COLO668 (cell line): ENCODE data around the gene OR8B8.
"Not testable (repeated sequence)": the region's sequence is repeated elsewhere in the genome, so short reads cannot be mapped to it uniquely, and the experiment has no call there.

Source experiments
- DNase-seq: peaks from one replicate; lab custom pipeline; 2025; ENCODE audit not compliant: unreplicated experiment; lab: John Stamatoyannopoulos, UW

The OR8B8 gene

DNA sequence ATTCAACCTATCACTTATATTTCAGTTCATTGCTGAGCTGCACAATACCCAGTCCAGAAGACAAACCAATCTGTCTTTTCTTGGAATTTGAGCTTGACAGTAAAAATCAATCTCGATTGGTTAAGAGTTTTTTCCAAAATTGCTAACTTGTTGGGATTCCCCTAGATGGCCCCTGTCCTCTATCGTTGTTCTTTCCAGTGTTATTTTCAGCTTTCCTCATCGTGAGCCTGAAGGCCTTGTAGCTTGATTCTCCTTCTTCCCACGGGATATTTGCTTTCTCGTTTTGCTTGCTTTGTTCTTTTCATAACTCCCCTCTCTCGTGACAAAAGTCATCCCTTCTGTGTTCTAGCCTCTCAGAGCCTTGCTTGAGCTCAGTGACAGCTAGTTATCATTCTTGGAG is 3.1 kb downstream of the OR8B8 start:
- DNase-seq: no peak

DNA sequence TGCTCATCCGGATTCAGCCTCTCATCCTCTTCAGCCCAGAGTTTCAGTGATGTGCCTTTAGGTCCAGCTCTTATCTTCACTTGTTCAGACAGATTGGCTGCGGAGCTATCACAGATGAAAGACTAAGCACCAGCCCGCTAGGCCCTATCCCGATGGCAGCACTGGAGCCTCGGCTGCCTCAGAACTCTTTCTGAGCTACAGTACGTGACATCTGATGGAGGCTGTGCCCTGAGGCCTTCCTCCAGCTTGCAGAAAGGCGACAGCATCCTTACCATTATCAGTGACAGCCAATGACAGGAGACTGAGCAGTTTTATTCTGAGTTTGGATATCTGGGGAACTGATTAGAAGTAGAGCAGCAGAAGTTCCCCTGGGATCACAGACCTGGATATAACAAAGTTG is 4.0 kb downstream of the OR8B8 start:
- DNase-seq: no peak

DNA sequence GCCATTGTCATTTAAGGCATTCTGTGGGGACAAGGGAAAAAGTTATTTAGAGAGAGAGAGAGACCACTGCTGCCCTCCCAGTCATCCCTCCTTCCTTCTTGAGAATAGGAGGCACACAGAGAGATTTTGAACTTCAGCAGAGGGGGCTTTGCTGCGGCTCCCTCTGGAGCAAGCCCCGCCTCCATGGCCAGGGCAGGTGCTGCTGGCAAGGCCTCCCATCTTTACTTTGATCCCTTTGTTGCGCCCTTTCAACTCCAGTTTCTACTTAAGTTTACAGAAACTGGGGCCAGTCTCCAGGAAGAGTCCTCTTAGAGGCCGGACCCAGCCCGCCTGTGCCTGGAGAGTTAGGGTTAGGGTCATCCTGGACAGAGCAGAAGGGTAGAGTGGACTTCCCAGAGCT is 4.4 kb downstream of the OR8B8 start:
- DNase-seq: no peak

DNA sequence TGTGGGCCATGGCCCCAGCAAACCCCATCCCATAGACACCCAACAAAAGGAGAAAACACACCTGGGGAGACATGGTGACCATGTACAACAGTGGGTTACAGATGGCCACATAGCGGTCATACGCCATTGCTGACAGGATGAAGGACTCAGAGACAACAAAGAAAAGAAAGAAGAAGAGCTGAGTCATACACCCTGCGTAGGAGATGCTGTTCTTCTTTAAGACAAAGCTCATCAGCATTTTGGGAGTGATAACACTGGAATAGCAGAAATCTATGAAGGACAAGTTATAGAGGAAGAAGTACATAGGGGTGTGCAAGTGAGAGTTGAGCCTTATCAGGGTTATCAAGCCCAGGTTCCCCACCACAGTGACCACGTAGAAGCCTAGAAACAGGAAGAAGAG is 4.9 kb downstream of the OR8B8 start:
- DNase-seq: no peak

DNA sequence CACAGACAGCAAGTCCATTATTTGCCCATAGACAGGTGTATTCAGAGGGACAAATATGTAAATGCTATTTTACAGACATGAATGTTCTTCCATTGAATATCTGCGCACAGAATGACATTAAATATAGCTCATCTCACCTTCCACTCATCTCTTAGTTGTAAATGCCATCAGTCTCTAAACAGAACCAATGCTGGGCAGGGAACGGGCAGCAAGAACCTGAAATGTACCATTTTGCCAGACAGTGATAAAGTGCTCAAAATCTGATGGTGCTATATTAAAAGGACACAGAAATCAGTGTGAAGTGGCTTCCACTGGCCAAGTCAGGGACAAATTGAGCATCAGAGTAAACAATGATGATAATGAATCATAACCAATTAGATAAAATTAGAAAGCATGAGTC is 10.8 kb downstream of the OR8B8 start:
- DNase-seq: no peak

DNA sequence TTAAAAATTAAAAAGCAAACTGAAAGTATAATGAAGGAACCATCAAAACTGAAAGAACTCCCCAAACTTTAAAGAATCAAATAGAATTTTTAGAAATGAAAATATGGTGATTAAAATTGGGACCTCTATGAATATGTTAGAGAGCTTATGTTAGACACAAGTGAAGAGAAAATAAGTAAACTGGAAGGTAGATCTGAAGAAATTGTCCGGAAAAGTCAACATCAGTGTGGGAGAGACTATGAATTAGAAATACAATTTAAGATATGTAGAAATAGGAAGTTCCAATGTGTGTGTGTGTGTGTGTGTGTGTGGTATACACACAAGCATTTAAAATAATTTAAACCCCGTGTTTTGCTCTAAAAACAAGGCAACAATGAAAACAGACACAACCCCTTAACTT is 15.9 kb downstream of the OR8B8 start:
- no peak for DNase-seq

DNA sequence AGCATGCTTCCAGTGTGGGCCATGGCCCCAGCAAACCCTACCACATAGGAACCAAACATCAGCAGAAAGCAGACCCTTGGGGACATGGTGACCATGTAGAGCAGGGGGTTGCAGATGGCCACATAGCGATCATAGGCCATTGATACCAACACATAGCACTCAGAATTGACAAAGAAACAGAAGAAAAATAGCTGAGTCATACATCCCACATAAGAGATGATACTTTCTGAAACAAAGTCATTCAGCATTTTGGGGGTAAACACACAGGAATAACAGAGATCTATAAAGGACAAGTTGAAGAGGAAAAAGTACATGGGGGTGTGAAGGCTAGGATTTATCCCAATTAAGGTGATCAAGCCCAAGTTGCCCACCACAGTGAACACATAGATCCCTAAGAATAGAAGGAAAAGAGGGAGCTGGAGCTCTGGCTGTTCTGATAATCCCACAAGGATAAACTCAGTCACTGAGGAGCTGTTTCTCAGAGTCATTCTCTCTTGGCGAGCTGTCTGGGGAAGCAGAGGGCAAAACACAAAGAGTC is 21.0 kb downstream of the OR8B8 start, which contains the start of gene OR8B4:
TSS of gene OR8B4 (minus strand) at position 488 of the 538 bp plus-strand sequence. CDS start at position 488, 0 bp downstream.
- no peak for DNase-seq

DNA sequence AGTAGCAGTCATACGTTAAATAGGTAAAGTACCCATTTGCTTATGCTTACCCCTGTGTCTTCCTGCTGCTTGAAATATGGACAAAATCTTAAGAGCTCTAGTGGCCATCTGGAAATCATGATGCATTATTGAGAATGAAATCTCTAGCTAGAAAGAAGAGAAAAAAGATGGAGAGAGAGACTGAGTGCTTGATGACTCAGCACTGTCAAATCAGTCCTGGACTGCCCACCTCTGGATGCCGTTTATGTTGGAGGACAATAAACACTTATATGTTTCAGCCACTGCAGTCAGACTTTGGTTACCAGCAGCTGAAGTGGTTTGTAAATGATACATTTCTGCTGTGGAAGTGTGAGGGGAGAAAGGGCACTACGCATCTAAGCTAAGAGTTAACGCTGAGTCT is 24.5 kb downstream of the OR8B8 start:
- no peak for DNase-seq

DNA sequence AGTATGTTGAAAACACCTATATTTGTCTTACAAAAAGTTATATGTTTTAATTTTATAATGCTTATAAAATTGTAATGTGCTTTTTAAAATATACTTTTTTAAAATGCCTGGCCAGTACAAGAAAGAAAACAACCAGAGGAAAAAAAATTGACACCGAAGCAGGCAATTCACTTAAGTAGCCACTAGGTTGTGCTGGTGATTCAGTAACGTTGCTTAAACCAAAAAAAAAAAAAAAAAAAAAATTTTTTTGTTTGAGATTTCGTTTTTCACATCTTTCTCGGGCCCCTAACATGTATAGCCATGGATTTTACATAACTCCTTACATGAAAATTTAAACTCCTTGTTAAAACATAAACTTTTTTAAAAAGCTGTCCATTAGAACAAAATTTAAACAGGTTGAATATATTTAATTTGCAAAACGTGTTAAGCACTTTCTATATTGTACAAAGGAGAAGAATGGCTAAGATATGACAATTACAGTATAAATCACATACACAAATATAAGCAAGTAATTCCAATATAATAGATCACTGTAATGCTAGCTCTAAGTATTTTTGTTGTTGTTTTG is 30.1 kb downstream of the OR8B8 start:
- DNase-seq: no peak

DNA sequence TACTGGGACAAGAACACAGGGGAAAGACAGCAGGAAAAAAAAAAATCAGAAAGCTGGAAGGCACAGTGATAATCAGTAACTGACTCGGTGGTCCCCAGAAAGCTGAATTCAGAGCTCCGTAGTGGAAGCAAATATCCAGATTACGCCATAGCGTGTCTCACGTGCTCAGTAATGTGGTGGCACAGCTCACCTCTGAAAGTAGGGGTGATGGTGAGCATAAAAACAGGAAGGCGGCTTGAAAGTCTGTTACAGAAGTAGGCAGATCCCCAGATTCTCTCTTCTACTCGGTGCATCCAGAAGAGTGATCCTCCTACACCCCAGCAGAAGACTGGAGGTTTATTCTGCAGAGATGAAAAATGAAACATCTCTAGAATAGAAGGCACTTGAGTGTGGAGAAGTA is 35.6 kb downstream of the OR8B8 start:
- no peak for DNase-seq

DNA sequence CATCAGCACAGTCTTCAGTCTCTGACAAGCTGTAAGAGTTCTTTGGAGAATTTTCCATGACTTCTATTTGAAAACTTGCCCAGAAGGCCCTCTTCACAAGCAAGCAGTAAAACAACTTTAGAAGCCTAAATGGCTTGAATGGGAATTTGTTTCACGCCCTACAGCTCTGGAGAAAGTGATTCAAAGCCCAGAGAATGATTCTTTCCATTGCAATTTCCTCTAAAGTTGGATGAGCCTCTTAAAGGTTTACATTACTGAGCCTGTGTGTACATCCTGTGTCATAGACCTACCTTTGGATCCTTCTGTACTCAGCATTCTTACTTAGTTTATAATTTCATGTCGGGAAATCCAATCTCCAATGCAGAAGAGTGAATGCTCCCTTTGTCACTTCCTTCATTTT is 39.9 kb downstream of the OR8B8 start:
- DNase-seq: no peak

DNA sequence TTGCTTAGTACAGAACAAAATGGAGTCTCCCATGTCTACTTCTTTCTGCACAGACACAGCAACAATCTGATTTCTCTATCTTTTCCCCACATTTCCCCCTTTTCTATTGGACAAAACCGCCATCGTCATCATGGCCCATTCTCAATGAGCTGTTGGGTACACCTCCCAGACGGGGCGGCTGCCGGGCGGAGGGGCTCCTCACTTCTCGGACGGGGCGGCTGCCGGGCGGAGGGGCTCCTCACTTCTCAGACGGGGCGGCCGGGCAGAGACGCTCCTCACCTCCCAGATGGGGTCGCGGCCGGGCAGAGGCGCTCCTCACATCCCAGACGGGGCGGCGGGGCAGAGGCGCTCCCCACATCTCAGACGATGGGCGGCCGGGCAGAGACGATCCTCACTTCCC is 42.3 kb downstream of the OR8B8 start:
- DNase-seq: not testable (repeated sequence)

DNA sequence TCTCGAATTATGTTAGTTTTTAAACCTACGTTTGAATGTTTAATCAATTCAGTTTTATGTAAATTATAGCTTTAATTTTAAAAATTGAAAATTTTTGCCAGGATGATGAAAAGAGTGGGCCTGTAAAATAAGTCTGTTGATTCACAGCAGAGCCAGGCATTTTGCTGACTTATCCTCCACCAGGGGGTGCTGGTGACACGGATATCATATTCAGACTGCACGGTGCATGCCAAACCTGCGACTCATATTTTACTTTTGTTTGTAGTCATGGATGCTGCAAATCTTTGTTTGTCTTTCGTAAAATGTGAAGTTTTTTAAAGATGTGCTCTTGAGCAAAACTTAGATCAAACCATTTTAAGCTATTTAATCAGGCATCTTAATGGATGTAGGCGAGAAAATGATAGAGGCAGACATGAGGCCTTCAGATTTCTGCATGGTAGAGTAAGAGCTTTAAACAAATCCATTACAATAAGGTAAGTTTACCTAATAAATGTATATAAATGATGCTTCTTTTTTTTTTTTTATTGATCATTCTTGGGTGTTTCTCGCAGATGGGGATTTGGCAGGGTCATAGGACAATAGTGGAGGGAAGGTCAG is 43.1 kb downstream of the OR8B8 start:
- DNase-seq: peak; percentile 44

DNA sequence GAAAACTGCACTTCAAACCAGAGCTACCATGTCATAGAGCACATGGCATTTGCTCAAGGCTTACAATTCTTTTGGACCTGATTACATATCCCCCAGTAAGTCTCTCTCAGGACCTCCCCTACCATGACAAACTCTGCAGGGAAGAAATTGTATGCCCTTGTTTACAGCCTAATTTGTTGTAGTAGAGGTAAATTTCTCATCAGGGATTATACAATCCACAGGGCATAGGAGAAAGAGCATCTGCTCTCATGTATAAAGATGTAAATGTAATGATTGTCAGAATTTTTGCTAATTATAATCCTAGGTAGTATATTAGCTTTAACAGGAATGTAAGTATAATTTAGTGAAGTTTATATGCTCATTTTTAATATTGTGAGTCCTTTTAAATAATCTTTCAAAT is 46.6 kb downstream of the OR8B8 start, which contains the start of gene OR8B3:
TSS of gene OR8B3 (minus strand) at position 101 of the 400 bp plus-strand sequence. CDS start 1,673 bp downstream, outside the sequence.
- no peak for DNase-seq

DNA sequence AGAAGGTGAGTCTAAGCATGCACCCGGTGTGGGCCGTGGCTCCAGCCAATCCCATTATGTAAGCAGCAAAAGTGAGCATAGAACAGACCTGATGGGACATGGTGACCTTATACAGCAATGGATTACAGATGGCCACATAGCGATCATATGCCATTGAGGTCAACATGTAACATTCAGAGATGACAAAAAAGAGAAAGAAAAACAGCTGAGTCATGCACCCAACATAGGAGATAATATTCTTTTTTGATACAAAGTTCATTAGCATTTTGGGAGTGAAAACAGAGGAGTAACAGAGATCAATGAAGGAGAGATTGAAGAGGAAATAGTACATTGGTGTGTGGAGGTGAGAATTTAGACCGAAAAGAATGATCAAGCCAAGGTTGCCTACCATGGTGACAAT is 48.6 kb downstream of the OR8B8 start:
- not testable (repeated sequence) for DNase-seq

DNA sequence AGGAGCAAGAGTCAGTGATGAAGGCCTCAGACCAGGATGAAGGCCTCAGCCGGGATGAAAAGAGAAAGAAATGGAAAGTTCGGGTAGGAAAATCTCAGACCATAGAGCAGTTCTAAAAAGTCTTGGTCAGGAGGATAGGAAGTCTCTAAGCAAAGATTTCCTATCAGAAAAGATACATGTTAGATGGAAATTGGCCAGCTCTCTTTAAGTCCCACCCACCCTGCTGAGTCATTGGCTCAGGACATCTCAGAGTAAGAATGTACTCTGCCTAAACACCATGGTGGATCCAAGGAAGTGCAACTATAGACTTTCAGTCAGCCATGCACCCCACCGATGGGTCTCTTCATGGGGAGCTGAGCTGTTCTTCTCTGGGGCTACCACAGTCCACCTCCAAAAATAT is 51.1 kb downstream of the OR8B8 start:
- DNase-seq: no peak
